Right lobe of liver (tissue), 4 donors: ENCODE measurements around the gene SUGCT.

Experiments used
- CTCF ChIP-seq, 4 donors: fragments of 200-600 bp in 3 of 4; fragments of 450-650 bp in 1 of 4; IDR thresholded peaks; one replicate each; pipeline versions ENCODE4 v1.5.1 to v1.8.0; 2016 to 2022; ENCODE audit warnings: antibody characterized with exemption in 4 of 4, mild to moderate bottlenecking in 2 of 4
- POLR2A ChIP-seq: fragments of 450-650 bp; IDR thresholded peaks from one replicate; pipeline ENCODE4 v1.6.1; 2017; ENCODE audit warnings: antibody characterized with exemption, mild to moderate bottlenecking
- donor health status: DM: no; HTN: no; CAD: no.
- donor health status: DM: no; HTN: no; CAD: no.
- donor health status: DM: no; HTN: yes; CAD: no.

- TF ChIP-seq CTCF (IDR thresholded peaks at IDR 0.05) (no peak), POLR2A (no peak)
Observed at GRCh38 chr7:40315277-40315676, 180.5 kb downstream of the SUGCT start.
